HepG2 (cell line): ENCODE results near the gene ELMOD3. TPM values are rescaled to one million over a fixed set of nuclear protein-coding genes. Genes with fewer than 3 reads are reported as not detected.
A peak's percentile ranks its signal among the peaks of the same experiment; 100 is the strongest.

ENCODE experiments used
- ATAD3A ChIP-seq: sonication (generic); formaldehyde crosslinking; IDR thresholded peaks from 2 replicates; pipeline ENCODE4 v1.4.0; 2020; ENCODE audit warnings: missing genetic modification reagents
- CHCHD3 ChIP-seq: sonication (generic); formaldehyde crosslinking; IDR thresholded peaks from 2 replicates; pipeline ENCODE4 v1.8.0; 2022; ENCODE audit warnings: mild to moderate bottlenecking, missing genetic modification reagents, moderate library complexity
- CSRNP1 ChIP-seq: sonication (generic); formaldehyde crosslinking; IDR thresholded peaks from 2 replicates; pipeline ENCODE4 v1.8.1; 2023; ENCODE audit warnings: mild to moderate bottlenecking, missing genetic modification reagents
- EP300 ChIP-seq, 3 experiments: sonication (generic) in 1 of 3; formaldehyde crosslinking in 1 of 3; IDR thresholded peaks; 2 replicates each; pipeline versions ENCODE4 v1.5.1 to v1.6.1; 2011 to 2020; ENCODE audit warnings: low read depth in 2 of 3, low read length in 2 of 3, borderline replicate concordance in 1 of 3, improper control_type of control experiment in 1 of 3, mild to moderate bottlenecking in 1 of 3, missing genetic modification reagents in 1 of 3, moderate library complexity in 1 of 3
- KDM5A ChIP-seq: fragments of 200-600 bp; sonication (generic); IDR thresholded peaks from 2 replicates; pipeline ENCODE4 v1.7.0; 2018; ENCODE audit warnings: antibody characterized with exemption, mild to moderate bottlenecking, low read length, borderline replicate concordance
- NFIC ChIP-seq: IDR thresholded peaks from 2 replicates; pipeline ENCODE4 v1.6.1; 2012; ENCODE audit warnings: mild to moderate bottlenecking, low read length, inconsistent platforms
- PHF5A ChIP-seq: IDR thresholded peaks from one replicate; pipeline ENCODE4 v1.6.1; 2018; ENCODE audit warnings: low read depth, missing genetic modification reagents; ENCODE audit not compliant: unreplicated experiment
- POLR2AphosphoS2 ChIP-seq: IDR thresholded peaks from 2 replicates; pipeline ENCODE4 v1.6.1; 2011; ENCODE audit warnings: low read depth, low read length, improper control_type of control experiment
- SETDB1 ChIP-seq: sonication (generic); formaldehyde crosslinking; IDR thresholded peaks from 2 replicates; pipeline ENCODE4 v1.5.1; 2020; ENCODE audit warnings: missing genetic modification reagents, mild to moderate bottlenecking, borderline replicate concordance
- TBX3 ChIP-seq: fragments of 450-650 bp; IDR thresholded peaks from 2 replicates; pipeline ENCODE4 v1.6.1; 2017; ENCODE audit warnings: antibody characterized with exemption, mild to moderate bottlenecking, inconsistent platforms, borderline replicate concordance
- THYN1 ChIP-seq: sonication (generic); formaldehyde crosslinking; IDR thresholded peaks from 2 replicates; pipeline ENCODE4 v1.8.1; 2023; ENCODE audit warnings: low read depth, mild to moderate bottlenecking, moderate library complexity, missing genetic modification reagents, borderline replicate concordance
- ZKSCAN1 ChIP-seq: fragments of 150-350 bp; IDR thresholded peaks from 2 replicates; pipeline ENCODE4 v1.6.1; 2014; ENCODE audit warnings: low read length
- ZNF264 ChIP-seq: sonication (generic); formaldehyde crosslinking; IDR thresholded peaks from 2 replicates; pipeline ENCODE4 v1.4.0; 2020; ENCODE audit warnings: missing genetic modification reagents
- ZNF432 ChIP-seq: sonication (generic); formaldehyde crosslinking; IDR thresholded peaks from 2 replicates; pipeline ENCODE4 v1.5.0; 2020; ENCODE audit warnings: missing genetic modification reagents, mild to moderate bottlenecking, borderline replicate concordance
- ZNF446 ChIP-seq: sonication (generic); formaldehyde crosslinking; IDR thresholded peaks from 2 replicates; pipeline ENCODE4 v1.5.0; 2020; ENCODE audit warnings: mild to moderate bottlenecking, missing genetic modification reagents
- ZNF547 ChIP-seq: sonication (generic); formaldehyde crosslinking; IDR thresholded peaks from 2 replicates; pipeline ENCODE4 v1.5.1; 2020; ENCODE audit warnings: mild to moderate bottlenecking, missing genetic modification reagents
- ZNF564 ChIP-seq: sonication (generic); formaldehyde crosslinking; IDR thresholded peaks from 2 replicates; pipeline ENCODE4 v1.8.1; 2023; ENCODE audit warnings: mild to moderate bottlenecking, missing genetic modification reagents
- ZNF768 ChIP-seq: sonication (generic); formaldehyde crosslinking; IDR thresholded peaks from 2 replicates; pipeline ENCODE4 v1.4.0; 2020; ENCODE audit warnings: missing genetic modification reagents
- ZNF850 ChIP-seq: sonication (generic); formaldehyde crosslinking; conservative IDR thresholded peaks from 2 replicates; pipeline ENCODE4 v1.9.0; 2021; ENCODE audit warnings: mild to moderate bottlenecking, missing genetic modification reagents
- polyA plus RNA-seq, 8 experiments: library from polyadenylated mRNA; depleted of rRNA in 3 of 8; stranded (reverse) in 7 of 8; unstranded in 1 of 8; fragments of >200 nt; fragmentation: Illumina TruSeq in 4 of 8; extraction: Trizol in 4 of 8; gene quantifications; 2 replicates each; pipeline versions ENCODE4 v1.2.1 to v1.2.3, GENCODE V29; 2011 to 2016; ENCODE audit warnings: low read depth in 4 of 8, missing spikeins in 1 of 8, mixed read lengths in 1 of 8; ENCODE audit not compliant: insufficient read depth in 1 of 8
- total RNA-seq, 5 experiments: library from RNA; depleted of rRNA; stranded (reverse); fragments of >200 nt; fragmentation: Illumina TruSeq; extraction: Trizol; gene quantifications; 2 replicates each; pipeline ENCODE4 v1.2.3, GENCODE V29; 2016; ENCODE audit warnings: low read depth in 1 of 5
- TF ChIP-seq, protein P1 (sequence below): sonication (generic); formaldehyde crosslinking; IDR thresholded peaks from 2 replicates; pipeline ENCODE4 v1.5.1; 2020; ENCODE audit warnings: mild to moderate bottlenecking, missing genetic modification reagents, moderate library complexity
- TF ChIP-seq, protein P2 (sequence below): IDR thresholded peaks from 2 replicates; pipeline ENCODE4 v1.6.1; 2016

Gene ELMOD3
- total and polyA plus RNA-seq, 2 of the 13 experiments (the other 11 are each of a cell fraction or from before 2014, with no cell fraction given) = 13.3 to 19.5 TPM

GRCh38 chr2:85354286-85355072 is at the start of gene ELMOD3, which contains the start of gene RETSAT (continued):
- TF ChIP-seq, protein P1, sequence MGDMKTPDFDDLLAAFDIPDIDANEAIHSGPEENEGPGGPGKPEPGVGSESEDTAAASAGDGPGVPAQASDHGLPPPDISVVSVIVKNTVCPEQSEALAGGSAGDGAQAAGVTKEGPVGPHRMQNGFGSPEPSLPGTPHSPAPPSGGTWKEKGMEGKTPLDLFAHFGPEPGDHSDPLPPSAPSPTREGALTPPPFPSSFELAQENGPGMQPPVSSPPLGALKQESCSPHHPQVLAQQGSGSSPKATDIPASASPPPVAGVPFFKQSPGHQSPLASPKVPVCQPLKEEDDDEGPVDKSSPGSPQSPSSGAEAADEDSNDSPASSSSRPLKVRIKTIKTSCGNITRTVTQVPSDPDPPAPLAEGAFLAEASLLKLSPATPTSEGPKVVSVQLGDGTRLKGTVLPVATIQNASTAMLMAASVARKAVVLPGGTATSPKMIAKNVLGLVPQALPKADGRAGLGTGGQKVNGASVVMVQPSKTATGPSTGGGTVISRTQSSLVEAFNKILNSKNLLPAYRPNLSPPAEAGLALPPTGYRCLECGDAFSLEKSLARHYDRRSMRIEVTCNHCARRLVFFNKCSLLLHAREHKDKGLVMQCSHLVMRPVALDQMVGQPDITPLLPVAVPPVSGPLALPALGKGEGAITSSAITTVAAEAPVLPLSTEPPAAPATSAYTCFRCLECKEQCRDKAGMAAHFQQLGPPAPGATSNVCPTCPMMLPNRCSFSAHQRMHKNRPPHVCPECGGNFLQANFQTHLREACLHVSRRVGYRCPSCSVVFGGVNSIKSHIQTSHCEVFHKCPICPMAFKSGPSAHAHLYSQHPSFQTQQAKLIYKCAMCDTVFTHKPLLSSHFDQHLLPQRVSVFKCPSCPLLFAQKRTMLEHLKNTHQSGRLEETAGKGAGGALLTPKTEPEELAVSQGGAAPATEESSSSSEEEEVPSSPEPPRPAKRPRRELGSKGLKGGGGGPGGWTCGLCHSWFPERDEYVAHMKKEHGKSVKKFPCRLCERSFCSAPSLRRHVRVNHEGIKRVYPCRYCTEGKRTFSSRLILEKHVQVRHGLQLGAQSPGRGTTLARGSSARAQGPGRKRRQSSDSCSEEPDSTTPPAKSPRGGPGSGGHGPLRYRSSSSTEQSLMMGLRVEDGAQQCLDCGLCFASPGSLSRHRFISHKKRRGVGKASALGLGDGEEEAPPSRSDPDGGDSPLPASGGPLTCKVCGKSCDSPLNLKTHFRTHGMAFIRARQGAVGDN (CRISPR knock-in tag) = peak; percentile 96
- TF ChIP-seq KDM5A (peak; percentile 92; the same call in 1 of the 2 replicates), CSRNP1 (CRISPR knock-in tag) (peak; percentile 86), NFIC (0 out of 2 replicates have a peak, but pooled peaks have one; percentile 5), ZNF547 (CRISPR knock-in tag) (no peak; the same call in 1 of the 2 replicates), CHCHD3 (0 out of 2 replicates have a peak, but pooled peaks have one; percentile 27), POLR2AphosphoS2 (0 out of 2 replicates have a peak, but pooled peaks have one; percentile 79), ZNF564 (CRISPR knock-in tag) (peak; percentile 84; the same call in 1 of the 2 replicates), SETDB1 (CRISPR knock-in tag) (no peak), ZNF264 (CRISPR knock-in tag) (peak; percentile 94), TBX3 (0 out of 2 replicates have a peak, but pooled peaks have one; percentile 35), ZNF850 (no peak), PHF5A (CRISPR knock-in tag) (peak; percentile 67), THYN1 (CRISPR knock-in tag) (no peak; the same call in 1 of the 2 replicates), ZNF768 (peak; percentile 67; the same call in 1 of the 2 replicates), ATAD3A (CRISPR knock-in tag) (no peak), ZNF446 (peak; percentile 83), ZNF432 (no peak), EP300 (IDR thresholded peaks at IDR 0.05; ENCODE audit: low read depth in 2 of 2, low read length in 2 of 2) (peak in 1 of 2 experiments; percentile 61; a peak in 1 of 4 replicates), EP300 (CRISPR knock-in tag; IDR thresholded peaks at IDR 0.05; ENCODE audit: borderline replicate concordance) (0 out of 2 replicates have a peak, but pooled peaks have one; percentile 29), ZKSCAN1 (no peak; the same call in 1 of the 2 replicates)
- TF ChIP-seq, protein P2, sequence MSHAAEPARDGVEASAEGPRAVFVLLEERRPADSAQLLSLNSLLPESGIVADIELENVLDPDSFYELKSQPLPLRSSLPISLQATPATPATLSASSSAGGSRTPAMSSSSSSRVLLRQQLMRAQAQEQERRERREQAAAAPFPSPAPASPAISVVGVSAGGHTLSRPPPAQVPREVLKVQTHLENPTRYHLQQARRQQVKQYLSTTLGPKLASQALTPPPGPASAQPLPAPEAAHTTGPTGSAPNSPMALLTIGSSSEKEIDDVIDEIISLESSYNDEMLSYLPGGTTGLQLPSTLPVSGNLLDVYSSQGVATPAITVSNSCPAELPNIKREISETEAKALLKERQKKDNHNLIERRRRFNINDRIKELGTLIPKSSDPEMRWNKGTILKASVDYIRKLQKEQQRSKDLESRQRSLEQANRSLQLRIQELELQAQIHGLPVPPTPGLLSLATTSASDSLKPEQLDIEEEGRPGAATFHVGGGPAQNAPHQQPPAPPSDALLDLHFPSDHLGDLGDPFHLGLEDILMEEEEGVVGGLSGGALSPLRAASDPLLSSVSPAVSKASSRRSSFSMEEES = peak; percentile 66
